Chondrocyte (in vitro differentiated cells): ENCODE measurements around the gene TP63. TPM values are rescaled to one million over a fixed set of nuclear protein-coding genes. Genes with fewer than 3 reads are reported as not detected.
"Not testable (repeated sequence)": the region's sequence is repeated elsewhere in the genome, so short reads cannot be mapped to it uniquely, and the experiment has no call there.

Source experiments
- DNase-seq: peaks from one replicate; pipeline ENCODE4 v3.0.0; 2021; ENCODE audit warnings: mixed read lengths, low spot score
- H3K27ac Mint-ChIP-seq: one replicate; pipeline ENCODE4 v1.8.0; 2021; ENCODE audit warnings: mild to moderate bottlenecking, moderate library complexity, mixed read lengths; ENCODE audit not compliant: unreplicated experiment
- H3K27me3 Mint-ChIP-seq: 2 replicates; pipeline ENCODE4 v1.8.0; 2021; ENCODE audit warnings: low read depth, mixed read lengths
- H3K36me3 Mint-ChIP-seq: 2 replicates; pipeline ENCODE4 v1.8.0; 2021; ENCODE audit warnings: low read depth, mixed read lengths
- H3K4me1 Mint-ChIP-seq: 2 replicates; pipeline ENCODE4 v1.8.0; 2021; ENCODE audit warnings: low read depth, mild to moderate bottlenecking, mixed read lengths
- H3K4me3 Mint-ChIP-seq: one replicate; pipeline ENCODE4 v1.8.0; 2021; ENCODE audit warnings: mild to moderate bottlenecking, moderate library complexity, mixed read lengths; ENCODE audit not compliant: unreplicated experiment
- H3K9me3 Mint-ChIP-seq: 2 replicates; pipeline ENCODE4 v1.8.0; 2021; ENCODE audit warnings: low read depth, mixed read lengths
- total RNA-seq: library from RNA; stranded (reverse); gene quantifications from 3 replicates; pipeline ENCODE4 v1.2.1, GENCODE V29; 2021
- TF ChIP-seq, protein P1 (sequence below): fragments of 200-600 bp; sonication (generic); IDR thresholded peaks from 2 replicates; pipeline ENCODE4 v1.5.0; 2021; ENCODE audit warnings: antibody characterized with exemption, mild to moderate bottlenecking, moderate library complexity

Gene TP63
- total RNA-seq, 1 donor from 2014 or later: not detected

DNA sequence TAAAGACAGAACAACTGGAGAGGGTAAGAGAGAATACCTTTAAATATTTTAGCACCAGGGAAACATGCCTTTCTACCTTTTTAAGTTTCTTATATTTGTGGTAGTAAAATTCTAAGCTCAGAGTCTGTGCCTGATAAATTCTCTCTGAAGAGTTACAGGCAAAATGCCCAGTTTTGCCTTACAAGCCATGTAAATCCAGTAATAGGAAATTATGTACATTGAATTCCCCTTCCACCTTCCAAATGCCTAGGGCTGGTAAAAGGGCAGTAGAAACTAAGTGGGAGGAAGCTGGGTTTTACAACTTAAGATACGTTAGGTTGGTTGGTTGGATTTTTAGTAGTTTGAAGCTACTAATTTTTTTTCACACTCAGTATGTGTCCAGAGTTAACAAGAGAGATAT lies 43.1 kb upstream of the TP63 start:
- H3K4me1 Mint-ChIP-seq: peaks cover 16% of the 10 kb centered on the region
- DNase-seq: no peak
- TF ChIP-seq, protein P1, sequence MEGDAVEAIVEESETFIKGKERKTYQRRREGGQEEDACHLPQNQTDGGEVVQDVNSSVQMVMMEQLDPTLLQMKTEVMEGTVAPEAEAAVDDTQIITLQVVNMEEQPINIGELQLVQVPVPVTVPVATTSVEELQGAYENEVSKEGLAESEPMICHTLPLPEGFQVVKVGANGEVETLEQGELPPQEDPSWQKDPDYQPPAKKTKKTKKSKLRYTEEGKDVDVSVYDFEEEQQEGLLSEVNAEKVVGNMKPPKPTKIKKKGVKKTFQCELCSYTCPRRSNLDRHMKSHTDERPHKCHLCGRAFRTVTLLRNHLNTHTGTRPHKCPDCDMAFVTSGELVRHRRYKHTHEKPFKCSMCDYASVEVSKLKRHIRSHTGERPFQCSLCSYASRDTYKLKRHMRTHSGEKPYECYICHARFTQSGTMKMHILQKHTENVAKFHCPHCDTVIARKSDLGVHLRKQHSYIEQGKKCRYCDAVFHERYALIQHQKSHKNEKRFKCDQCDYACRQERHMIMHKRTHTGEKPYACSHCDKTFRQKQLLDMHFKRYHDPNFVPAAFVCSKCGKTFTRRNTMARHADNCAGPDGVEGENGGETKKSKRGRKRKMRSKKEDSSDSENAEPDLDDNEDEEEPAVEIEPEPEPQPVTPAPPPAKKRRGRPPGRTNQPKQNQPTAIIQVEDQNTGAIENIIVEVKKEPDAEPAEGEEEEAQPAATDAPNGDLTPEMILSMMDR: no peak
- no peak overlapping the region for H3K4me3 Mint-ChIP-seq
- peaks cover 5% of the 10 kb centered on the region for H3K36me3 Mint-ChIP-seq
- peak overlapping the region; percentile 34 for H3K27ac Mint-ChIP-seq
- peaks cover 12% of the 10 kb centered on the region for H3K9me3 Mint-ChIP-seq
- peaks cover 2% of the 10 kb centered on the region for H3K27me3 Mint-ChIP-seq

GRCh38 chr3:189588475-189589178 lies 42.6 kb upstream of the TP63 start:
- Mint-ChIP-seq H3K36me3 (peaks cover 5% of the 10 kb centered on the region), H3K27me3 (peaks cover 2% of the 10 kb centered on the region), H3K27ac (peak overlapping the region; percentile 34), H3K4me1 (peaks cover 16% of the 10 kb centered on the region), H3K9me3 (peaks cover 12% of the 10 kb centered on the region), H3K4me3 (no peak overlapping the region)
- no peak for DNase-seq
- TF ChIP-seq, protein P1: no peak

DNA sequence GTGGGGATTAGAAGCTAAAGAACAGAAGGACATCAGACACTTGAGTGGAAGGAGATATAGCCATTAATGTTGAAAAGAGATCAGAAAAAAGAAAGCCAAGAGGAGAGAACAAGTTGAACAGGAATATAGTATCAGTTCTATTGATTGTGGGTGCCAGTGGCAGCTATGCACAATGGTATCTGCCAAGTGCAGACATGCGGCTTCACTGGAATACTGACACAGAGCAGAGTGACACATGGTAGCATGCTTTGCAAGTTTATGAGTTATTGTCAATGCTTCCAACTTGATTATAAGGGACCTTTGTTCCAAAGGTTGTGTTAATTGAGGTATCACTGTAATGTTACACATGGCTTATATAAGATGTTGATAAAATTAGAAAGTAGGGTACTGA lies 42.0 kb upstream of the TP63 start:
- Mint-ChIP-seq H3K9me3 (peaks cover 12% of the 10 kb centered on the region), H3K27me3 (no peaks in the 10 kb centered on the region), H3K4me3 (no peak overlapping the region), H3K36me3 (peaks cover 5% of the 10 kb centered on the region), H3K27ac (no peak overlapping the region), H3K4me1 (peaks cover 16% of the 10 kb centered on the region)
- no peak for DNase-seq
- TF ChIP-seq, protein P1: no peak

DNA sequence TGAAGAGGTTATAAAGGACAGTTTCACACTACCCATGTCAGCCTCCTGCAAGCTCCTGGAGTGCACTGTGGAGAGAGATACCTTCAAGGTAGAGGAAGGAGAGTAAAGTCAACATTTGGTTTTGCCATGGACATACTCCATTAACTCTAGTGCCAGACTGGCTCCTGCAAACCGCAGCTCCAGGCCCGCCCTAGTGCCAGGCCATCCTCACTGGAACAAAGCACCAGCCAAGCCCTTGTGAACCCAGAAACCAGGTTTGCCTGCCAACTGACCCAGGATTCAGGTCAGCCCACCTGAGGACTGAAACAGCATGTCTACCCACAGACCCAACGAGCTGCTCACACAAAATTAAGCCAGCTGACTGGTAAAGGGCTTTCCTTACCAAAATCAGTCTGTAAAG lies 41.0 kb upstream of the TP63 start:
- TF ChIP-seq, protein P1: no peak
- no peak overlapping the region for H3K27ac Mint-ChIP-seq
- H3K4me3 Mint-ChIP-seq: no peak overlapping the region
- H3K27me3 Mint-ChIP-seq: no peaks in the 10 kb centered on the region
- DNase-seq: no peak
- peaks cover 12% of the 10 kb centered on the region for H3K9me3 Mint-ChIP-seq
- H3K4me1 Mint-ChIP-seq: peaks cover 16% of the 10 kb centered on the region
- H3K36me3 Mint-ChIP-seq: peaks cover 5% of the 10 kb centered on the region

GRCh38 chr3:189593581-189593980 lies 37.6 kb upstream of the TP63 start:
- DNase-seq: no peak
- peaks cover 4% of the 10 kb centered on the region for H3K4me1 Mint-ChIP-seq
- no peak overlapping the region for H3K4me3 Mint-ChIP-seq
- no peak overlapping the region for H3K27ac Mint-ChIP-seq
- H3K27me3 Mint-ChIP-seq: peaks cover 3% of the 10 kb centered on the region
- TF ChIP-seq, protein P1: no peak
- peaks cover 5% of the 10 kb centered on the region for H3K36me3 Mint-ChIP-seq
- H3K9me3 Mint-ChIP-seq: peaks cover 12% of the 10 kb centered on the region

- H3K4me3 Mint-ChIP-seq, H3K27me3 Mint-ChIP-seq, H3K27ac Mint-ChIP-seq, DNase-seq, H3K36me3 Mint-ChIP-seq, H3K4me1 Mint-ChIP-seq: not testable (repeated sequence)
- H3K9me3 Mint-ChIP-seq: peaks cover 12% of the 10 kb centered on the region
These were observed 34.9 kb upstream of the TP63 start for GRCh38 chr3:189596078-189596979.
